Inflammatory macrophage treated with lipopolysaccharide for 1 hour (primary cell): ENCODE measurements around the gene CENPE.

Experiments
- DNase-seq, 2 donors: peaks; one replicate each; pipeline ENCODE4 v3.0.0-alpha.2; 2020 to 2022

CENPE gene

DNA sequence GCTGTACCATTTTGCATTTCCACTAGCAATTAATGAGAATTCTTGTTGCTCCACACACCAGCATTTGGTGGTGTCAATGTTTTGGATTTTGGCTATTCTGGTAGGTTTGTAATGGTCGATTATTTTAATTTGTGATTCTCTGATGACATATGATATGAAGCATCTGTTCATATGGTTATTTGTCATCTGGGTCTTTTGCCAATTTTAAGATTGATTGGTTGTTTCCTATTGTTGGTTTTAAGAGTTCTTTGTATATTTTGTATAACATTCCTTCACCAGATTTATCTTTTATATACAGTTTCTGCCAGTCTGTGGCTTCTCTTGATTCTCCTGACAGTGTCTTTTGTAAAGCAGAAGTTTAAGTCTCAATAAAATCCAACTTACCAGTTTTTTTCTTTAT is 80.0 kb downstream of the CENPE start:
- no peak for DNase-seq

DNA sequence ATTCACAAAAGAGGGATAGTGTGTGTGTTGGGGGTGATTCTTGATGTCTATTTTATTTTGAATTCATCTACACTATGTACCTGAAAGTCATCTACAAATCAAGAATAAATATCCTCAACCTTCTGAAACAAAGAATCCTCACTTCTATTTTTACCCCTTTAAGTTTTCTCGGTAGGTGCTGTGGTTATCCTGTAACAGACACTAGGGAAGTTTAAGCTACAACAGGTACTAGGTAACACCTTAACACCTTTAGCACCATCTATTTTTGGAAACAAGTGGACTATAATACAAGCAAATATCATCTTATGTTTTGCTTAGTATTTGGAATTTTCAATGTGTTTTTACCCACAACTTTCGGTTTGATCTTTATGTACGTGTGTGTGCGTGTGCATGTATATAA is 86.5 kb downstream of the CENPE start:
- DNase-seq, result no peak

DNA sequence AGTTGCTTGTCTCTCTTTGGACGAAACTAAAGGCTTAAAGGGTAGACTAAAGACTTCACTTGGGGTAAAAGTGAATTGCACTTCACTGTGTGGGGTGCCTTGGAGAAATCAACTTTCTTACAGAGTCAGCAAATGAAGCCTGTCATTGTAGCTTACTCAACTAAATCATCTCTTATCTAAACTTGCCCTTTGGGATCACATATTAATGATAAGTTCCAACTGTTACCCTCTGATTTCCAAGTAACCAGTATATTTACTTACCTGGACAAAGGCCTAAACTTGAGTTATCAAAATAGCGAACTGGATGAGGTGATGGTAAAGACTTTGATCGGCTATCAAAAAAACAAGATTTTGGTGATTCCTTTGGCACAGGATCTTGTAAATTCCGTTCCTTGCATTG is 89.6 kb downstream of the CENPE start:
- no peak for DNase-seq

DNA sequence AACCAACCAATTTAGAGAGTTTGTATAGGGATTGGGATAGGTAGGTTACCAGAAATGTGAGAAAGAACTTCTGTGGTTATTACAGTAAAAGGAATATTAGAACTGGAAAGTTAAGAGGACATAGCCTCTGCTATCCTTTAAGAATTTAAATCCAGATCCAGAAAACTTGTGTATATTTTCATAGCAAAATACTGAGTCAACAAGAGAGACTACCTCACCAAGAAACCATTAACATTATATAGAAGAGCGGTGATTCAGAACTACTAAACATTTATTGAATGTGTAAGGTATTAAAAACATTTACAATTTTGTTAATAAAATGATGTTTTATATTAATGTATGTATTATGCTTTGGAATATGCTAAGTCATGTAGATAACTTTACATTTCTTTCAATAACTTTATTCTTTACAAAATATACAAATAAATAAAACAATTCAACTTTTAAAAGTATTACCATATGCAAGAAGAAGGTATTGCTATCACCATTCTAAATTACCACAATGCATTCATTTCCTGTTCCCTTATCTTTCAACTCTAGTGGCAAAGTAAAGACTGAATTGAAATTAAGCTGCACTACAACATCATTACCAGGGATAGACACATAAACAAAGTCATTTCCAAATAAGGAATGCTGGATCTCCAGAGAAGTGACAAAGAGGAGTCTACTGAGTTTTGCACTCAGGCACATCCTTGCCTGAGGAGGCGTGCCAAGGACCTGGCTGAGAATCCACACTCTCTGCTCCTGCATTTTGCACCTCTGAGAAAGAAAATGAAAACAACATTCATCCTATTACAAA is 92.4 kb downstream of the CENPE start:
- no peak for DNase-seq

DNA sequence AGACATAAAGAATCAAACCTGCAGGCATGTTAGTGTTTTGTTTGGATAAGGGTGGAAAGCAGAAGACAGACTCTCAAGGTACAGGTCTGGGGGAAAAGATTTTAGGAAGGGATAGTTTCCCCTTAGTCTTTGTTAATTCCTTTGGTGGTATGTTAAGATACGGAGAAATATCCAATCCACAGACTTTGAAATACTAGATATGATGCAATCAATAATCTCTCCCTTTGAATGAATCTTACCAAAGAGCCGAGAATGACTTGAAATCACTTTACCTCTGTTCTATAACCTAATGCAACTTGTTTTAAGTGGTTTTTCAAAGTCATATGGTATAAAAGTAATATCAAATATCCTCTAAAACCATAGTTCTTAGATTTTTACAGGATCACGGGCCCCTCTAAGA is 93.3 kb downstream of the CENPE start:
- no peak for DNase-seq

DNA sequence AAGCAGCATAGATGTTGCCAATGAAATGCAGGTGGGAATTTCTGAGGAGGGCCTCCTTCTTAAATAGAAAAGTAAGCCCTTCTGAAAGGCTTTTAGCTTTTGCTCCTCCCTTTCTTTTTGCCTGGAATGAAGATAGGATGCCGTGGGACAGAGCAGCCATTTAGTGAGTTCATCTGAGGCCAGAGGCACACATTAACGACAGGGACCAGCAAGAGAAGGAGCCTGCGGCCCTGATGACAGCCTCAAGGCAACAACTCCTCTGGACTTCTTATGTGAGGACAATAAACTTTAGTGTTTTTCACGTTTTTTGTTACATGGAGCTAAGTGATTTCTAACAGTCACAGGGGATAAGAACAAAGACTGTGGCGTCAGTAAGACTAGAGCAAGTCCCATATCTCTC is 97.5 kb downstream of the CENPE start:
- DNase-seq, result no peak

DNA sequence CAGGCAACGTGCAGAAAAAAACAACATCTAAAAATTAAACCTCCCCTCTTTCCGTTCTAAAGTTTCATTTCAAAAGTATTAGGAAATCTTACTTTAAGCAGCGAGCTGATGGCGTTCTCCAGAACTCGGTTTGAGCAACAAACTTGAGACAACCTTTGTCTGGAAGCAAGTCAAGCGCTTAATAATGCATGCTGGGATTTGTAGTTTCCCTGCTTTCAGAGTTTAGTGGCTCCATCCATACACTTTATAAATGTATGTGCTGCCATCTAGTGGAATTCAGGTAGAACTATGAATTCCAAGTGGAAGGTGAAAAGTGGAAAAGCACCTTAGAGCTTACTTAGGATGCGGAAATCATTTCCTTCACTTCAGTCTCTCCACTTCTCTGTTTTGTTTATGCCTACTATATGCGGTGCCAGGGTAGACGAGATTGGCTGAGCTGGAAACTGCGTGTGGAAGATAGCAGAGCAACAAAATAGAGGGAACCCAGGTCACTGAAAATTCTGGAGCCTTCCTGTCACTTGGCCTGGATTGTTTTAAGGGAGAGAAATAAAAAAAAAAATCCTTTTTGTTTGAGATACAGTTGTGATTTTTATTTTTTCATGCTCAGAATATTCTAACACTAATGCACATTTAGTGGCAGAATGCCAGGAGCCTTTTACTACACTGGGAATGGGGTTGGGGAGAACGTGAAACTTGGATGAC is 98.3 kb downstream of the CENPE start, which contains the start of gene BDH2:
TSS of gene BDH2 (minus strand) at position 144 of the 702 bp plus-strand sequence. CDS start 3,580 bp downstream, outside the sequence.
- DNase-seq, result peak; percentile 92 to 94

DNA sequence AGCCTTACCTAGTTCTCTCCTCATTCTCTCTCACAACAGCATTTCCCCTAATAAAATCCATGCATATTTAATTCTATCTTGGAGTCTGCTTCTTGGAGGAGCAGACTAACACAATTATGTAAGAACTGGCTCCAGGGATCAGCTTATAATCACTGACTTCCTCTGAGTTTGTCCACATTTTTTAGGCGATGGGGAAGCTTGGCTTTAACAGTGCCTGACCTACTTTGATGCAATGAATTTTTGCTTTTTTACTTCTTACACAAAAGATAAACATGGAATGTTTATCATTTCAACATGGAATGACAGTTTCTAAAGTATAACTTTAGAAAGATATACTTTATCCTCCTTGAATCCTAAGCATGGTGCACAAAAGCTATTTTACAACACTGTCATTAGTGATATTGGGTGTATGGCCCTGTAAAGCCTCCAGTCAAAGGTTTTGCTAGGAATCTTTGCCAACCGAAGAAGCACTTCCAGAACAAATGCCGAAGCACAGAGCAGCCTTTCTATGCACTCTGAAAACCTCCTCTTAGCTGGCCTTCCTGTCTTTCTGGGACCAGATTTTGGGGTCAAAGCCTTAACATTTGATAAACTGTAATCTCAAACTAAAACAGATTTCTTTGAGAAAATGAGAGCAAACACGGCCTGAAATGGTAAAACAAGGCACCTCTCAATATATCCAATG is 99.2 kb downstream of the CENPE start:
- peak; percentile 4 to 9 for DNase-seq

DNA sequence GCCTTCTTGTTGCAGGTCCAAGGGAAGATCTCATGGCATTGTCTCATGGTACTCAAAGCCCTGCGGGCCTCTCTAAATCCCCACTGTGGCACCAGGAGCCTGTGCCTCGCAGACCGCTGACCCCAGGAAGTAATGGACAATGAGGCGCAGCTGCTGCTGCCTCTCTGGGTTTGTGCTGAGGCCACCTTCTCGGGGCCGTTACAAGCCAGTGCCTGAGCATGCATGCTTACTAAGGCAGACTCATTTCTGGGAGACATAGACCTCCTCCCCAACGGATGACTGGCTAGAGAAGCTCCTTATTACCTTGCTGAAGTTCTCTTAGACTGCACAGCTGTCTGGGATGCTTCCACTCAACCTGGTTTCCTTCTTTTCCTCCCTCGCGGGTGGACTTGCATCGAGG is 99.8 kb downstream of the CENPE start:
- DNase-seq, result no peak

DNA sequence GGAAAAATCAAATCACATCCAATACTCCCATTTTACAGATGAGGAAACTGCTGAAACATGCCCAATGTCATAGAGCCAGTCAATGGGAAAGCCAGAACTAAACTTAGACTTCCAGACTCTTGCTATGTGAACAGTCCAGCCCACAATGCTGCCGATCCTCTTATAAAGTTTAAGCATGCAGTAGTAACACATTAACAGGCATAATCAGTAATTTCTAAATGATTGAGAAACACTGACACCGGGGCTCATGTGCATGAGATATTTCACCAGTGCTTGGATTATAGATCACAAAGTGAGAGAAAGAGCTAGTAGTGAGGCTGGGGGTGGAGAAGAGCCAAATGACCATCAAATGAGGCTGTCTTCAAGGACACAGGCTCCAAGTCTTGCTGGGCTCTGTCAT is 101.0 kb downstream of the CENPE start:
- no peak for DNase-seq

DNA sequence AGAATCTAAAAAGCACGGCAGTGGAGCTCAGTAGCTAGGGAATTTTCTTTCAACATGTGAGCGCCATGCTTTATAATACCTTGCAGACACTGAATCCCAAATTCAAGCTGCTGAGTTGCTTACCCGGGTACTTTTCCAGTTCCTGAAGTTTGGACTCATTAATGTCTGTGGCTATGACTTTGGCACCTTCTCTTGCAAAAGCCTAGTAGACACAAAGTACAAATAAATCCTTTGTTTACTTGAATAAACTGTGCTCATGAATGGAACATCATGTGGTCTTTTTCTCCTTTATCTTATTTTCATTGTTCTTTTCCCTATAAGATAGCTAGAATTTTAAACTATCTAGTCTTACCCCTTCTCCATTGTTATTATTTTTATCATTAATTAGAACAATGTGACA is 103.1 kb downstream of the CENPE start:
- DNase-seq, result no peak

DNA sequence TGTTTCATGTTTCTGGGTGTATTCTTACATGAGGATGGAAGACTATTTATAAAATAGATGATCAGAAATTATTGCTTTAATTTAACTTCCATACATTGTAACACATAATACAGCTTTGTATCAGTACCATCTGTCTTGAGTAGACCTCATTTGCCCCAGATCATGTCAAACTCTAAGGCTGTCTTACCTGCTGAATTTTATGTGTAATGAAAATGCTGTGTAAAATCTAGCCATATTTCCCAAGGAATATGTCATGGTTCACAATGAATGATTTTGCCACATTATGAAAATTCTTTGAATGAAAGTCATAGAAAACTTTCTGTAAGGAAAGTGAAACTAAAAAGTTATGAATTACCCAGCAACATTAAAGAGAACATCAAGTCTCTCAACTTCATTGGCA is 105.9 kb downstream of the CENPE start:
- DNase-seq, result peak in 1 of 2 donors; percentile 19

DNA sequence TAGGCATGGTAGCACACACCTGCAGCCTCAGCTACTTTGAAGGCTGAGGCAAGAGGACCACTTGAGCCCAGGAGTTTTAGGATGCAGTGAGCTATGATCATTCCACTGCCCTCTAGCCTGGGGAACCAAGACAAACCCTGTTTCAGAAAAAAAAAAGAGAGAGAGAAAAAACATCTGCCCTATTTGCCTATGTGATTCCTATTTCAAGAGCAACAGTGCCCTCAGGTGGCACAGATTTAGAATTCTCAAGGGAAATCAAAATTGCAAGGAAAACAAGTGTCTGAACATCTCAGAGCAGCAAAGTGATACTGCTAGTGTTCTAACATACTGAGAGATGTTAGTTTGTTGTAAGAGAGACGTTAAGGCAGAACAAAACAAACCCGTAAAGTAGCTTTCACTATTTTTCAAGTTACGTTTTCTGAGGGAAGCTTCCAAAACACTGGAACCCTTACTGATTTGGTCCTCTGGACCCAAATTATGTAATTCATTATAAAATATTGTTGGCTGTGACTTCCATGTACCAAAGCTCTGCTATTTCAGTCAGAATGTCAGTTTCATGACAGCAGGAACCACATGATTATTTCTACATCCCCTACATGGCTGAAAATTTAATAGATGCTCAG is 106.4 kb downstream of the CENPE start:
- peak; percentile 49 to 61 for DNase-seq

DNA sequence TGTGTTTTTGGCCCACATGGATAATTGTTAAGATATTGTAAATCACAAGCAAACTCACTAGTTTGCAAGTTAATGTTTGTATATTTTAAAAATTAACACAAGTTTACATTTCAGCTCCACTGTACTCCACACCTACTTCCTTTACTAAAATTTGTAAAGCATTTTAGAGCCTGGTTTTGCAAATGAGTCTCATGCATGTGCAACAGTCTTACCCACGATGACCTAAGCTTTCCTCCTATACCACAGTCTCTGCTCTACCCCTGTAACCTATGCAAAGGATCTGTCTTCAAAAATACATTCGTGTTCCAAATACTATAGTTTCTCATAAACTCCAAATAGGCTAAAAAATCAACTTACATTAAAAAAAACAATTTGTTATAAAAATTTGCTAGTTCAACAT is 108.7 kb downstream of the CENPE start:
- no peak for DNase-seq

DNA sequence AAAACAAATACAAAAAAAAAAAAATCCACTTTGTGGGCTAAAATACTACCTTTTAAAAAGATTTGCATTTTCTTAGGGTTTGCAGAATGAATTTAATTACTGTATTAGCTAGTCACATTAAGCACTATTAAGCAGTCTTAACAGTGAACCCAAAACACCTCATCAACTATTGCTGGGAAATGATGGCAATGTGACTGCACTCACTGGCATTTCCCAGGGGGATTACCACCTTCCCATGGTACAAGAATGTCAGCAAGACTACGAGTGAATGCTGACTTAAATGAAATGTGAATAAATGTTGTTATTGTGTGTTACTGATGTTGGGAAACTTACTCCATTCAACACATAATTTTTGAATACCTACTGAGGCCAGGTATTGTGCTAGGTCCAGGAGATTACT is 111.6 kb downstream of the CENPE start:
- DNase-seq, result peak in 1 of 2 donors; percentile 32

DNA sequence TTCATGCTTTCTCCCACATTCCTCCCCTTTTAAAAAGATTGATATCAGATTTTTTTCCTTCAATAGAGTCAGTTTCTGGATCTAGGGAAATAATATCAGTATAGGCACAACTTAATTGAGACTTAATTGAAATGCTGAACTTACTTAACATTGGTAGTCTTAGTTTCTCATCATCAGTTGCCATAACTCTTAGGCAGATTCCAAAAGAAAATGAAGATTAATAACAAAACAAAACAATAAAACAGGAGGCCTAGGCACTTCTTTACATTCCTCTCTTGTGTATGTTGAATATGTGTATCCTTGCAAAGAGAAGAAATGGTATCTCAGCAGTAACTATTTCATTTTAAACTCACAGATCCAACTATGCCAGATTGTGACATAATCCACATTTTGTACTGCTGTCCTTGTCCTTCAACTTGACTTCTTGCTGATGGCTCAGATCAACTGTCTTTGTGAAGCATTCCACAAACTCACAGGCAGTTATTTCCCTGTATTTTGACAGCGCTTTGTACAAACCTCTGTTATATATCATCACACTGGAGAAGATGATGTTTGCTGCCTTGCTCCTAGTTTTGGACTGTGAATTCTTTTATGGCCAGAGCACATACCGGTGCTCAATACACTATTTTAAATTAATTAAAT is 112.5 kb downstream of the CENPE start:
- no peak for DNase-seq

DNA sequence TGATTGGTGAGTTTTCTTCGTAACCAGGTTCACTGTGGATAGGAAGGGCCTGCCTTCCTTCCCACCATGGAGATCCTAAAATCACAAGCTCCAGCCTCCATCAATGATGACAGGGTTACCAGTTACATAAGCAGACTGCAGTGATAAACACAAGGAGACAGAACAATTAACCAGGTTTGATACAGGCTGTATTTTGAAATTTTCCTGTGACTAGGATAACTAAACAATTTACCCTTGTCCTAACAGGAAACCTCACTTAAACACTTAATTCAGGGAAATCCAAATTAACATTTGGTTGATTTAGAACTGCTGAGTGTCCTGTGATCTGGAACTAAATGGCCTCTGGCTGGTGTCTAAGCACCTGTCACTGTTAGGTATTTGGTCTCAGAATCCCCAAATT is 118.5 kb downstream of the CENPE start:
- DNase-seq, result no peak

DNA sequence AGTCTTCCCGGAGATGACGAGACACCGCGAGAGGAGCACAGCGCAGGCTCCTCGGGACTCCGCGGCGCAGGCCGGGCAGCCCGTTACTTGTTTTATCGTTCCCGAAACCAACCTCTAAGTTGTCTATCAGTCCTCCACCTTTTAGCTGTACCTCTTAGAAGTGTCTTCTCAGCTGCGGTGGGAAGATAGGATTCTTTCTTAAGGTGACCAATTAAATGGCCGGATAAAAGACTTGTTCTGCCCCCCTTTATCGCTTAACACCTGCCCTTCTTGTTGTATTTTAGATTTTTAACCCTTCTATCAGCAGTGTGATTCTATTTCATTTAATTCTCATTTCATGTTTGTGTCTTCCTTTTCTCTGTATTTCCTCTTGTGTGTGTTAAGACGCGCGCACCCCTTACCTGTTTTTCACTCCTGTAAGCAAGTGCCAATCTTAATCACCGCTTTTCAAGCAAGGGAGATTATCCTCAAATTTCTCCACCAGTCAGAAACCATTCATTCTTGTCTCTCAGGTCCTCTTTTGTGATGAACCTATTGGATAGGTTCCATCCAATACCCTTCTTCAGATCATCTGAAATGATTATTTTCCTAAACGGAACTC is 121.3 kb downstream of the CENPE start, which contains the start of gene SLC9B2:
TSS of gene SLC9B2 (minus strand) at position 15 of the 601 bp plus-strand sequence. CDS start 9,211 bp downstream, outside the sequence.
- peak in 1 of 2 donors; percentile 29 for DNase-seq

DNA sequence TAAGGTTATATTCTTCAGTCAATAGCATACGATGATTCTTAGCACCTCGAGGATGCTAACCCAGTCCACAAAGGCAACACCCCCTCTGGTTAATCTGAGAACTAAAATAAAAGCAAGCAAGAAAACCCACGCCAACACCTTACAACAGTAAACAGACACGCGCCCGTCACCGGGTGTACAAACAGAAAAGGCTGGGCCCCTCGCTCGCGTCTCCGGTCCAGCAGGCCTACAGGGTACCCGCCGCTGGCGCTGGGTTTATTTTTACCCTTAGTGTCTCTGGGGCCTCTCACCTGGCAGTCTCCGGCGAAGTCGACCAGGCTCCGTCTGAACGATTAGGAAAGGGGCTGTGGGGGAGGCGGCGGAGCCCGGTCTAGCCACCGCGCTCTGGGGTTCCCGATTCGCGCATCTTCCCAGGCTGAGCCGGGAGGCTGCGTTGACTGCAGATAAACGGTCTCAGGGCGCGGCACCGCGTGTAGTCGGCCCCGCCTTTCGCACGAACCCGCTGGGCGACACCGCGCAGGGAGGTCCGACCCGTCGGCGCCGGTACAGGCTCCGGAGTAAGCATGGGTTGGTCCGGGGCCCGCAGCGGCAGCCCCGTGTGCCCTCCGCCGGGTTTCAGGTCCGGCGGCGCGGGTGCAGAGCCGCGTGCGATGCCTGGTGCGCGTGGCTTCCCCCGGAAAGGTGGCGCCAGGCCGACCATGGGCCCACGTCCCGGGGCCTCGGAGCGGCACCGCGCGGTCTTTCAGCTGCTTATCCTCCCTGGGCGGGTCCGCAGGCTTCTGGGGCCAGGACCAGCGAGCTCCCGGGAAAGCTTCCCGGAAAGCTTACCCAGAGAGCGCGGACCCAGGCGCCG is 122.0 kb downstream of the CENPE start:
- peak in 1 of 2 donors; percentile 11 for DNase-seq

DNA sequence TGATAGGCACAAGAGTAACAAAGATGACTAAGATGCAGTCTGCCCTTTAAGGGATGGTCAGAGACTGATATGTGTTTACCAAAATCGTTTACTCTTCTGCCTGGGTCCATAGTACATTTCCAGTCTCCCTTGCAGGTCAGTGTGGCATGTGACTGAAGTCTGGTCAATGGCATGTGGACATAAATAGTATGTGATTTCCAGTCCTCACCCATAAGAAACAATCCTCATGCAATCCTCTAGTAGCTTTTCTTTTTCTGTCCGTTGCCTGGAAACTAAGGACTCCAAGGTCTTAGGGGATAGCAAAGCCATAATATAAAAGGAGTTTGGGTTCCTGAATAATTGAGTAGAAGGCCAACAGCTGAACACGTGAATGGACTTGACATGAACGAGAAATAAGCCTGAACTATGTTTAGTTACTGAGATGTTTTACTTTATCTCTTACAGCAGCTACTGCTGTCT is 122.7 kb downstream of the CENPE start:
- no peak for DNase-seq
